K562 (cell line): Measurements from ENCODE around the gene RAB21. TPM values are rescaled to one million over a fixed set of nuclear protein-coding genes. Genes with fewer than 3 reads are reported as not detected.

ENCODE experiments used
- ATAC-seq: fragments of 200-7000 bp; cut with Tn5 transposase; 3 replicates; pipeline ENCODE4 v1.9.1; 2020; ENCODE audit warnings: moderate library complexity
- BruUV-seq: library from RNA; stranded (reverse); fragments of 400-500 nt; replicated peaks from 2 replicates; lab custom pipeline; 2021; lab: Mats Ljungman, UMichigan
- CTCF ChIA-PET: fragments of 300-600 bp; formaldehyde crosslinking; extraction: SDS; loops from one replicate; lab custom pipeline; 2021; ENCODE audit warnings: low intra/inter-chr PET ratio; lab: Yijun Ruan, JAX
- POLR2A ChIA-PET: fragments of 300-600, 350-650 bp; sonication (Branson Sonifier 250); formaldehyde crosslinking; extraction: SDS; loops from one replicate; lab custom pipeline; 2021; ENCODE audit warnings: antibody characterized with exemption, inconsistent platforms; lab: Yijun Ruan, JAX
- DNase-seq, 4 experiments: peaks; one replicate each; pipeline versions ENCODE4 v3.0.0 to v3.0.0-alpha.2; 2011 to 2018; ENCODE audit warnings: low spot score in 3 of 4, mixed read lengths in 3 of 4; ENCODE audit errors: extremely low read depth in 1 of 4
- FAIRE-seq: peaks from 2 replicates; lab custom pipeline; 2011; peaks lifted over from hg19 to GRCh38; lab: Jason Lieb, UNC
- H2AFZ ChIP-seq: 2 replicates; pipeline ENCODE4 v1.6.0; 2011; ENCODE audit warnings: low read depth, low read length, control low read depth, inconsistent platforms
- H3K27ac ChIP-seq: fragments of 200-600 bp; 3 replicates; pipeline ENCODE4 v1.8.0; 2011; ENCODE audit warnings: low read depth, mild to moderate bottlenecking, control low read depth, inconsistent platforms, low read length, moderate library complexity, mixed read lengths; ENCODE audit errors: extremely low read depth
- H3K27me3 ChIP-seq, 2 experiments: fragments of 300-600 bp in 1 of 2; 2 replicates in 1 of 2; 3 replicates in 1 of 2; pipeline versions ENCODE4 v1.6.0 to v1.8.0; 2011; ENCODE audit warnings: inconsistent platforms in 2 of 2, low read length in 2 of 2, mild to moderate bottlenecking in 1 of 2, mixed read lengths in 1 of 2, moderate library complexity in 1 of 2; ENCODE audit not compliant: control insufficient read depth in 2 of 2, insufficient read depth in 2 of 2
- H3K36me3 ChIP-seq: fragments of 300-600 bp; 3 replicates; pipeline ENCODE4 v1.8.0; 2011; ENCODE audit warnings: mild to moderate bottlenecking, low read length, inconsistent platforms; ENCODE audit not compliant: control insufficient read depth, insufficient read depth
- H3K4me1 ChIP-seq, 2 experiments: fragments of 200-600 bp in 1 of 2; replicated peaks in 1 of 2; 2 replicates in 1 of 2; 3 replicates in 1 of 2; pipeline versions ENCODE4 v1.5.1 to v1.8.0; 2011; ENCODE audit warnings: inconsistent platforms in 2 of 2, low read length in 2 of 2, mild to moderate bottlenecking in 1 of 2, mixed read lengths in 1 of 2, moderate library complexity in 1 of 2; ENCODE audit not compliant: control insufficient read depth in 2 of 2, insufficient read depth in 2 of 2
- H3K4me2 ChIP-seq: 2 replicates; pipeline ENCODE4 v1.6.1; 2011; ENCODE audit warnings: low read length, control low read depth, inconsistent platforms, mixed read lengths; ENCODE audit not compliant: insufficient read depth
- H3K4me3 ChIP-seq: fragments of 200-600 bp; sonication (generic), shearing (Covaris generic); 2 replicates; pipeline ENCODE4 v1.5.1; 2016; ENCODE audit warnings: control low read depth, inconsistent platforms
- H3K79me2 ChIP-seq: fragments of 200-600 bp; 3 replicates; pipeline ENCODE4 v1.8.0; 2011; ENCODE audit warnings: low read length, inconsistent platforms; ENCODE audit not compliant: control insufficient read depth, insufficient read depth
- H3K9ac ChIP-seq, 2 experiments: 2 replicates each; pipeline versions ENCODE4 v1.6.0 to v1.6.1; 2011; ENCODE audit warnings: low read depth in 2 of 2, low read length in 2 of 2, control low read depth in 1 of 2, inconsistent platforms in 1 of 2, mild to moderate bottlenecking in 1 of 2, mixed read lengths in 1 of 2; ENCODE audit not compliant: insufficient read depth in 1 of 2
- H3K9me1 ChIP-seq: one replicate; pipeline ENCODE4 v1.6.0; 2011; ENCODE audit warnings: inconsistent platforms, mild to moderate bottlenecking, low read length, moderate library complexity; ENCODE audit not compliant: control insufficient read depth, insufficient read depth
- H3K9me3 ChIP-seq: replicated peaks from 2 replicates; pipeline ENCODE4 v1.5.1; 2011; ENCODE audit warnings: low read depth, low read length, inconsistent platforms; ENCODE audit not compliant: control insufficient read depth, insufficient read depth
- H4K20me1 ChIP-seq: replicated peaks from 2 replicates; pipeline ENCODE4 v1.6.1; 2011; ENCODE audit warnings: low read length, inconsistent platforms, mixed read lengths; ENCODE audit not compliant: control insufficient read depth, insufficient read depth
- CAMTA2 ChIP-seq: fragments of 250-450 bp; sonication (Bioruptor Pico); conservative IDR thresholded peaks from 2 replicates; pipeline ENCODE4 v1.5.1; 2022
- NCOA1 ChIP-seq: fragments of 450-650 bp; IDR thresholded peaks from 2 replicates; pipeline ENCODE4 v1.6.1; 2016; ENCODE audit warnings: low read depth
- RB1 ChIP-seq: fragments of 450-650 bp; IDR thresholded peaks from 2 replicates; pipeline ENCODE4 v1.6.1; 2017; ENCODE audit warnings: low read depth, mild to moderate bottlenecking
- U2AF1 ChIP-seq: fragments of 200-400 bp; formaldehyde crosslinking; optimal IDR thresholded peaks from 2 replicates; pipeline ENCODE3; 2017; ENCODE audit warnings: mild to moderate bottlenecking, low read depth, low read length, moderate library complexity
- YY1 ChIP-seq, 3 experiments: IDR thresholded peaks; 2 replicates each; pipeline ENCODE4 v1.6.1; 2011; ENCODE audit warnings: low read length in 2 of 3, mild to moderate bottlenecking in 2 of 3, moderate library complexity in 2 of 3, borderline replicate concordance in 1 of 3, control low read depth in 1 of 3, low read depth in 1 of 3; ENCODE audit not compliant: insufficient read depth in 3 of 3, insufficient replicate concordance in 2 of 3, control insufficient read depth in 1 of 3, insufficient read length in 1 of 3; ENCODE audit errors: extremely low read depth in 1 of 3
- ZNF780A ChIP-seq: fragments of 250-450 bp; sonication (Bioruptor Pico); IDR thresholded peaks from 2 replicates; pipeline ENCODE4 v1.5.0; 2021; ENCODE audit warnings: mild to moderate bottlenecking
- WGBS: fragments of 100-300 bp; shearing (Covaris generic); methylation state at CpG from one replicate; pipeline ENCODE4 v1.1.6; 2016; ENCODE audit warnings: low coverage, mixed read lengths; ENCODE audit not compliant: insufficient coverage; ENCODE audit errors: missing lambda C conversion rate; 5-methylcytosine and 5-hydroxymethylcytosine counted together
- in situ Hi-C: fragments of 300-500 bp; cut with MboI; formaldehyde crosslinking; loops from 4 replicates; pipeline ENCODE4 v1.15.0; 2018; ENCODE audit warnings: inconsistent platforms, mixed read lengths
- intact Hi-C: fragments of 100-400 bp; cut with micrococcal nuclease; formaldehyde crosslinking; loops from 2 replicates; pipeline ENCODE4 v1.14.2; 2022
- polyA plus RNA-seq, 8 experiments: library from polyadenylated mRNA; depleted of rRNA in 4 of 8; stranded (reverse) in 5 of 8; unstranded in 3 of 8; fragments of >200 nt; fragmentation: Nextera tagmentation in 2 of 8; fragmentation: Illumina TruSeq in 1 of 8; extraction: Ambion mirVana in 2 of 8; extraction: Trizol in 1 of 8; gene quantifications; 2 replicates each; pipeline versions ENCODE4 v1.2.1 to v1.2.3, GENCODE V29; 2011 to 2014; ENCODE audit warnings: inconsistent platforms in 1 of 8, missing spikeins in 1 of 8
- total RNA-seq, 7 experiments: library from RNA; depleted of rRNA in 6 of 7; stranded (reverse); fragments of >200 nt in 6 of 7; fragmentation: Illumina TruSeq in 2 of 7; extraction: Trizol in 2 of 7; gene quantifications; 2 replicates each; pipeline versions ENCODE4 v1.2.1 to v1.2.3, GENCODE V29; 2011 to 2021; ENCODE audit warnings: low replicate concordance in 1 of 7

Gene RAB21
- total and polyA plus RNA-seq, 9 of the 15 experiments (the other 6 are each of a cell fraction or from before 2014, with no cell fraction given) = 5.3 to 45.6 (median 19.6) TPM

DNA sequence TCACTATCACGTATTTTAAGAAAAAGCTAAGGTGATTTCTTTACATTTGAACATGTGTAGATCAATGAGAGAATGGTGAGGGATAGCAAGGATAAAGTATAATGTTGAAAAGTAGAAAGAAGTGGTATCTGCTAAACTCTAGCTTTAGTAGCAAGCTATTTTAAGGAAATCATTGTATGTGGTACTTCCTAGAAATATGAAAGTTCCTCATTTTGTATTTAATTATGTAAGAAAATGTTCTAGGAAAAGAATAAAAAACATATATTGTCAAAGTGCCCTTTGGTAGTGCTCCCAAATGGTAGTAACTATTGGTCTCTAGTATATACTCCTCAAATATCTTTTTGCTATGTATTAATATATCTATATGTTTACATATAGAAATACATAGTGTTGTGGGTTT, 35.7 kb downstream of the RAB21 start:
- DNase-seq (no peak), ATAC-seq (no peak), FAIRE-seq (no peak)
- in situ Hi-C loops = no loop called here
- Histone ChIP-seq H4K20me1 (no peaks in the 10 kb centered on the region), H3K36me3 (peaks cover 20% of the 10 kb centered on the region; the same call in 2 of the 3 replicates), H3K4me1 (no peaks in the 10 kb centered on the region; a peak in 2 of 5 replicates), H3K4me3 (no peak overlapping the region), H2AFZ (no peak overlapping the region), H3K9ac (no peak overlapping the region), H3K9me3 (no peaks in the 10 kb centered on the region), H3K27ac (no peak overlapping the region), H3K27me3 (no peaks in the 10 kb centered on the region), H3K4me2 (no peak overlapping the region), H3K9me1 (no peaks in the 10 kb centered on the region), H3K79me2 (no peaks in the 10 kb centered on the region)
- WGBS = 88% methylated on average over 1 of the region's 1 CpG
- CTCF ChIA-PET = no interaction called here
- BruUV-seq = no TSS peak
- intact Hi-C loops = no loop called here
- POLR2A ChIA-PET = no interaction called here
- no peak for TF ChIP-seq ZNF780A (CRISPR knock-in tag)
- no peak for TF ChIP-seq YY1 (IDR thresholded peaks at IDR 0.05; ENCODE audit: borderline replicate concordance in 1 of 3, control insufficient read depth in 1 of 3, extremely low read depth in 1 of 3, insufficient read depth in 3 of 3, insufficient read length in 1 of 3, insufficient replicate concordance in 2 of 3, low read depth in 1 of 3, low read length in 2 of 3)

DNA sequence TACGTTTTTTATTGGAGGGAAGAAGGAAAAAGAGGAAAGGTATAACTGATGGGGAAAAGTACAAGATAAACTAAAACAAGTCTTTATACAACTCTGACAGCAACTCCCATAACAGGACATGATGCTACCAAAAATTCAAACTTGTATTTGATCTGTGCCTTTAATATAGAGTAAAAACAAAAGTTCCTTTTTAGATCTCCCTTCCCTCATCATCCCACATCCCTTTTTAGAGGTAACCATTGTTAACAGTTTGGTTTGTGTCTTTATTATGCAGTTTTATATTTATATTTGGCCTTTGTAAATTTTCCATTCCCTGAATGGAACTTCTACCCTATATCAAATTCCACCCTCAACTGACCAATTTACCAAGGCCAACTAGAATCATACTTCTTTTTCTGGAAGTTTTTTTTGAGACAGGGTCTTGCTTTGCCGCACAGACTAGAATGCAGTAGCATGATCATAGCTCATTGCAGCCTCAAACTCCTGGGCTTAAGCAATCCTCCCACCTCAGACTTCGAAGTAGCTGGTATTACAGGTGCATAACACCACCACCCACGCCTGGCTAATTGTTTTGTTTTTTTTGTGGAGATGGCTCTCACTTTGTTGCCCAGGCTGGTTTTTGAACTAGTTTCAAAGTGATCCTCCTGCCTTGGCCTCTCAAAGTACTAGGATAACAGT, 36.9 kb downstream of the RAB21 start:
- Histone ChIP-seq H3K9me3 (no peaks in the 10 kb centered on the region), H3K9me1 (no peaks in the 10 kb centered on the region), H3K4me3 (no peak overlapping the region), H3K36me3 (peaks cover 10% of the 10 kb centered on the region; the same call in 1 of the 3 replicates), H3K27ac (no peak overlapping the region), H4K20me1 (no peaks in the 10 kb centered on the region), H3K4me2 (no peak overlapping the region), H3K9ac (no peak overlapping the region), H2AFZ (no peak overlapping the region), H3K4me1 (no peaks in the 10 kb centered on the region; a peak in 2 of 5 replicates), H3K27me3 (no peaks in the 10 kb centered on the region), H3K79me2 (no peaks in the 10 kb centered on the region)
- intact Hi-C loops (no loop called here), in situ Hi-C loops (no loop called here)
- POLR2A ChIA-PET = no interaction called here
- CTCF ChIA-PET = no interaction called here
- no TSS peak for BruUV-seq
- no peak for ATAC-seq
- WGBS = 68% methylated on average over 4 of the region's 4 CpGs
- no peak for FAIRE-seq
- no peak for DNase-seq
- no peak for TF ChIP-seq RB1
- no peak for TF ChIP-seq CAMTA2 (CRISPR knock-in tag)
- TF ChIP-seq NCOA1 = no peak
- TF ChIP-seq U2AF1 = no peak
